Measurements from ENCODE around the gene USP22.

The USP22 gene

DNA sequence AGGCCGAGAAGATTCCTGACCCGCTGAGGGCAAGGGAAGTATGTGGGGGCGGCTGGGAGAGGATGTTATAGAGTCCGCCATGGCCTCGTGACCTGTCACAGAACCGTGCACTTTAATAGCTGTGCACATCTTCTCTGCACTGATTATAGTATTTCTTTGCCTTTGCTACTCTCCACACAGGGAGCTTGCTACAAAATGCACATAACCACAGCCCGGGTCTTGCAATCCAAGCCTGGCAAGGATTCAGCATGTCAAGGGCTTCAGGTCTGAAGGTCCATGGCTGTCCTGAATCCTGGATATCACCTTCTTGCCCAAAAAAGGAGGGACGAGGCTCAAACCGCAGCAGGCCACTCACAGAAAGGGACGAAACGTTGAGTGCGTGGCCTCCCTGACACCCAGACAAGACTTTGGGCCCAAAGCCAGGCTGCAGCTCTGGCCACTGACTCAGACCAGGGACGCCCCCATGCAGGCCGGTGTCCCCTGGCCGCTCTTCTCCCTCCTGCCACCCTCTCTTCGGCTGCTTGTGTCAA is 43.7 kb downstream of the USP22 start:
- DNase-seq, result no peak

DNA sequence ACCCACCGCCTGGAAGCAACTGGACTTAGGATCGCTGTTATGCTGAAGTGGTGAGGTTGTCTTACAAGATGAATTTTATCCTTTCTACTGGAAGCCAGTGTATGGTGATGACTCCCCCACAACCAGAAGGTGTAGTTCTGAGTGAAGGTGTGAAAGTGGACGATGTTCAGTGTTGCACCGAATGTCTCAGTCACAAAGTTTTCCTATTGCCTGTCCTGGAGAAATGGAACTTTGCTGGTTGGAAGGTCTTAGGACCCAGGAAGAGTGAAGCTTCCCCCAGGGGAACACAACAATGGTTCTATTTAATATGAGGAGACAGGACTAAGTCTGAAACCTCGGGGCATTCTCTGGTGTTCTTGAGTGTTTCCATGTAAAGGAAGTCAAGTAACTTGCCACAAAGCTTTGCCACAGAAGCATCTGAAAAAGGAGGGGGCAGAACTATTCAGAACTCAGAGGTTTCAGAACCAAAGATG is 44.2 kb downstream of the USP22 start:
- no peak for DNase-seq

DNA sequence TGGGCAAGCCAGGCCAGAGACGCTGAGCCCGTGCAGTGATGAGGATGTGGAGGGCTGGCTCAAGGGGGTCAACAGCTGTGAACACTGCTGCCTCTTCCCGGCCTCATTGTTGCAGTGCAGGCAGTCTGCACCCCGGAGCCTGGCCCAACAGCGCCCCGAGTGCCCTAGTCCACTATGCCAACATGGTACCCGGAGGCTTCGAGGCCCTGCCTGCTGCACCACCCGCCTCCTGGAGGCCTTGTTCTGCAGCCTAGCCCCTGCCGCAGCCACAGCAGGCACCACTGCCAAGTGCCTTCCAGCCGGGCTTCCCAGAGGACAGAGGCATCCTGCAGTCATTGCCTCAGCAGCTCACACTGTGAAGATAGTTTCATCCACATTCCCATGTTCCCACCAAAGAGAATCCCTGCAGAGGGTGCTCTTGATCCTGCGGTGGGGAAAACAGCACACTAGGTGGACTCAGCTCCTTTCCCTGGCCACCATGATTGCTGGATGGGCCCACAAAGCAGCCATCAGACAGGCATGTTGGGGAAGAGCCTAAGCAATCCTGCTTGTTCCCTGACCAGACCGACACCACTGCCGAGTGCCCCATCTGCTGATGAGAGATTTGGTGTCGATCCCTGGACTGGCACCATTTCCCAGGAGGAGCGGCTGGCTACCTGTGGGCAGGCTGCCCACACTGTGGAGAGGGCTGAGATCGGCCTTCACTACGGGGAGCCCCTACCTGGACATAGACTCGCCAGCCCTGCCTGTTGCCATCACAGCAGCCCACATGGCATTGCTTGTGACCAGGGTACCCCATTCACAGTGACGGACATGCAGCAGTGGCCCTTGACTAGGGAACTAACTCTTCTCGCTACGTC is 44.9 kb downstream of the USP22 start:
- DNase-seq, result no peak

- no peak for DNase-seq
Observed at GRCh38 chr17:20996724-20997615, 45.8 kb downstream of the USP22 start.

DNA sequence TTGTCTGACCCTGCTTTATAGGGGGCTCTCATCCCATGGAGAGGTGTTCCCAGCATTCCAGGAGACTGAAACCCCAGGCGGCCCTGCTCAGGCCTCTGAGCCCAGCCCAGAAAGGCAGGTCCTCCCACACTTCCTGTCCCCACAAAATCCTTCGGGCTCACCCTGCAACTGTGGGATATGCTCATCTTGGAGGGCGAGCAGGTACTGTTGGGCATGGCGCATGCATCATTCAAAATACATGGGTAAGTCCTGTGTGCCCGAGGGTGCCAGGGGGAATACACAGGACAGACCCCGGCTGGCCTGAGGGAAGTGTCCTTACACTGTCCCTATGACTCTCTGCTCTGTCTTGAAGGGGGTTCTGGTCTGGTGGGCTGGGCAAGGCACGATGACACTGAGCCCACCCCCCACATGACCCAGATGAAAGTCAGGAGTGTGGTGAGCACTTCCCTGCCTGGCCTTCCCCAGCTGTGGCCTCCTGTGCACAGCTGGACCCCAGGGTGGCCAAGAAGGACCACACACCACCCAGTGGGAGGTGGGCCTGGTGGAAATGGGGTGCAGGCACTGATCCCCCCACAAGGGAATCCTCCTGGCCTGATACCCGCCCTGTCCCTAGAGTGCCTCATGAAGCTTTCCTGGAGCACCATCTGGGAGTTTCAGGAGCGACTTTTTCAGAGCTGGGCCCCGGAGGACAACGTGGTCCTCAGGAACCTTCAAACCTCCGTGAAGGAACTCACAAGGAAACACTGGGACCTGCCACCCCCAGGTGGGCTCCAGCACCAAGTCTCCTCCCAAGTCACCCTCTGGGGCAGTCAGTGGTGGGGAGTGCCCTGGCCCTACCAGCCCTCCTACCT is 46.7 kb downstream of the USP22 start:
- DNase-seq, result no peak

DNA sequence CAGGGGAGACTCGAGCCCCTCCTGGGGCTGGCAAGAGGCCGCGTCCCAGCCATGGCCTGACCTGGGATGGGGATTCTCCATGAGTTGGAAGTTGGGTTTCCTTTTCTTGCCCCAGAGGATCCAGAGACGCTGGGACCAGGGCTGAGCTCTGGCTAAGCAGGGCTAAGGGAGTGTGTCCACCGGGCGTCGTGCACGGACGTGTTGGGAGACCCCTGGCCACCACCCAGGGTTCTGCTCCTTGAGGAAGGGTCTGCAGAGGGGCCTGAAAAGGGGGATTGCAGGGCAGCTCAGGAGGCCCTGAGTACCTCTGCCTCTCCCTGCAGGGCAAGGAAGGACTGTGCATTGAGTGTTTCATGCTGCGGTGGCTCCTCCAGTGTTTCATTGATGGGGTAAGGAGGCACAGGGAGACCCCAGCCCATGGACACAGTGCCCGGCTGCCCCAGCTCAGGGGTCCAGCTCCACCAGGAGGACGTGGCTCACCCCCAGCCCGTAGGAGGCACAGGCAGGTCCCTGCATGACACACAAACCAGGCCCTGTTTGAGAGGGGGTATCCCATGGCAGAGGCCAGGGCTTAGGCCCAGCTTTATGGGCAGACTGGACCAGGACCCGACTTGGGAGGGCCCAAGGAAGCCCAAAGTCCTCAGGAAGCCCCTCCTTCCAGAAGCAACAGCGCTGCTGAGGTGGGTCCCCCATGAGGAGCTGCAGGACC is 47.5 kb downstream of the USP22 start:
- no peak for DNase-seq

DNA sequence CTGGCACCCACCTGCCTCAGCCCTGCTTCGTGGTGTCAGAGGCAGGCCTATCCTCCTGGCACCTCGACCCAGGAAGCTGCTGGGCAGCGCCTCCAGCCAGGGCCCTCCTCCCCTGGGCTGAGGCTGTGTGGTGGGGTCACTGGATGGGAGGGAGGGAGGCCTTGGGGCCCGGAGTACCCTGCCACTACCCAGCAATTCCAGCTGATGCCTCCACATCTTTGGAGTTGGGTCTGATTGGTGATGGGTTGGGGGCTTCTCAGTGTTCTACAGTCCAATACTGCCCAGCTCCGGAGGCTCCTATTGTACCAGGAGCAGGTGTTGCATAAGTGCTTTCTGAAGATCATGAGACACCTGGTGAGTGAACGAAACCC is 48.0 kb downstream of the USP22 start:
- no peak for DNase-seq

GRCh38 chr17:20993863-20994778 is 48.7 kb downstream of the USP22 start:
- DNase-seq, result no peak

DNA sequence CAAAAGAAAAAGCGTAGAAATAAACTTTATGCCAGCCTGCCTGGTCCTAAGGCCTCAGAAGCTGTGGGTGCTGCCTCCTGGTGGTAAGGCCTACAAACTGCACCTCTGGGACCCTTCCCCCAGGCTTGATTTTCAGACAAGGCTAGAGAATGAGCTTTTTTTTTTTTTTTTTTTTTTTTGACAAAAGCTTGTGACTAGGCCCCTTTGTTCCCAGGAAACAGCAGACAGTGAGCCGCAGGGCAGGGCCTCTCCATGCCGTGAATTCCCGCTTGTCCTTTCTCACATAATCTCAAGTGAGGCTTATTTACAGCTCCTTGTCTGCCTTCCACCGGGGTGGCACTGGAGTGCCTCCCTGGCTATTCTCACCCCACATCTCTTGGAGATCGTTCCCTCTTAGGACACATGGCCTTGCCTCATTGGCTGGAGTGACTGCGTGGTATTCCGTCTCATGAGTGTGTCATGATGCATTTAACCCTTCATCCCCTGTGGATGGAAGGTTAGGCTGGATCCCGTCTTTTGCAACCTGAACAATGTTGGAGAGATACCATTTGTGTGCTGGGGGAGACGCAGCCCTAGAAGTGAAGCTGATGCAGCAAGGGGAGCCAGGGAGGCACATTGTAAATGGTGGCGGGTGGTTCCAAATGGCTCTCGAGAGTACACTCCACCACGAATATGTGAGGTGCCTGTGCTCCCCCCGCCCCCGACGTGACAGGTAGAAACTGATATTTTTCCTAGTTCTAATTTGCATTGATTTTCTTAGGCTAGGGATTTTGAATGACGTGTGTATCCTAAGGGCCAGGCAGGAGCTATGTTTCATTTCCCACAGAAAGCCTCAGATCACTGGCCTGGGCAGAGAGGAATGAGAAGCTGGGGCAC is 49.6 kb downstream of the USP22 start:
- DNase-seq, result peak; percentile 6

DNA sequence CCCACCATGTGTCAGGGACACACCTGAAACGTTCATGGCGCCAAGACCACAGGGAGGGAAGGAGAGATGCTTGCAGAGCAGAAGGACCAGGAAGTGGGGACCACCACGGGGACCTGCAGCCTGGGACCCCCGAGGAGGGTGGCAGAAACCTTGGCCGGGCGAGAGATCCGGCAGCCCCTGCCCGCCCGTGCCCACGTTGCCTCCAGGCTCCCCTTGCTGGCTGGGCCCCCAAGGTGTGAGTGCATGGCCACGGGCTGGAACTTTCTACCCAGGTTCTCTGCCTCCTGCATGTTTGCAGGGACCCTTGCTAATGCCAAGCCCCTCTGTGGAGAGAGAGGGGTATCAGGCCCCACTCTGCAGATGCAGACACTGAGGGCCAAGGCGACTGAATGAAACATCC is 50.4 kb downstream of the USP22 start:
- no peak for DNase-seq

DNA sequence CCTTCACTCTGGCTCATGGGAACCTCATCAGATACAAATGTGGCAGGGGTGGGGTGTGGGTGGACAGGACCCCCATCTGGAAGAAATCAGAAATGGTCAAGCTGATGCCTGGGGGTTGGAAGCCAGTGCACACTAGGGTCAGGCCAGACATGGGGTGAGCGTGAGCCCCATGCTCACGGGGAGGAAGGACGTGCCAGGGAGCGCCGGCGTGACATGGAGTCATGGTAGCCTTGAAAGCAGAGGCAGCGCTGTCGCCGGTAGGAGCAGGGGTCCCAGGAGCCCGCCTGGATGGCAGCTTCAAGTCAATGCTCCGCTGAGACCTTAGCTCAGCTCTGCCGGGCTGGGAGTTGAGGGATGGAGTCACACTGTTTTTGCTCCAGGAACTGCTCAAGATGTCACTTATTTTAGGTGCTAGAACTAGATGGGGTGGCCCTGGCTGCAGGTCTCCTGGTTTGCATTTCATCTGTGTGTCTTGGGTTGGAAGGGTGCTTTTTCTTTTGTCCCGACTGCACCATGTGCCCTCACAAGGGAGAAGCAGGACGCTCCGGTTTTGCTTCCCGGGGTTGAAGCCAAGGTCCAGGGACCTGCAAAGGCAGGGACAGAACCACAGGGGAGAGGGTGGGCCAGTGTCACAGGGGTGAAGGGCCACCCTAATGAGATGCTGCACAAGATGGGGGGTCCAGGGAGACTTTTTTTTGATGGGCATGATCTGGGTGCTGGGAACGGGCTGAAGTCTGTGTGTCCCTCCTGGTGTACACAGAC is 51.4 kb downstream of the USP22 start:
- no peak for DNase-seq

GRCh38 chr17:20989991-20990855 is 52.6 kb downstream of the USP22 start:
- no peak for DNase-seq

GRCh38 chr17:20989481-20989880 is 53.3 kb downstream of the USP22 start:
- no peak for DNase-seq

DNA sequence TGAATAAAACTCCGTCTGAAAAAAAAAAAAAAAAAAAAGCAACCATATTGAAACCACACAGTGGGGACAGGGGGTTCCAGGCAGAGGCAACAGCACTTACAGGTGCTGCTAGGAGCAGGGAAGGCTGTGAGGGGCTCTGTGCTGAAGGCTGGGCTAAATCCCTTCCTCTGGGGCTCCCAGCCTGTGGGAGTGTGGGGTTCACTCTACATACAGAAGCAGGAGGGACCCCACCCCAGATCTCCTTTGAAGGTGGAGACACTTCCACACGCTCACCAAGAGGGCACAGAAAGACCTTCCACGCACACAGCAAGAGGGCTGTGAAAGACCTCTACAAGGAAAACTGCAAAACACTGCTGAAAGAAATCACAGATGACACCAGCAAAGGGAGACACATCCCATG is 53.9 kb downstream of the USP22 start:
- no peak for DNase-seq

- DNase-seq, result no peak
Observed at GRCh38 chr17:20988001-20988636, 54.7 kb downstream of the USP22 start.

DNA sequence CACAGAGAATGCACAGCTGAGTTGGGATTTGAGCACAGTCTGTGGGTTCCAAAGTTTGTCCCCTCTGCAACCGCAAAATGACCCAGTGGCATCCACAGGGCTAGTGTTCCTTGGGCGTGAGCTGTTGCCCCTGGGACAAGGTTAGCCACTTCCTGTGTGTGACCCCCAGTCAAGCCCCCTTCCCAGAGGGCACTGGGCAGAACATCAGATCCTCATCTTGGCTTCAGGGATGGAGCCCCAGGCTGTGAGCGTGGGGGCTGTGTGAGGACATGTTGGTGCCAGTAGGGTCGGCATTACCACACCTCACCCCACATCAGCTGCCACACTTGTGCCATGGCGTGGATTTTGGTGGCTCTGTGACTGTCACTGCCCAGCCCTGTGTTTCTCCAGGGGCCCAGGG is 55.3 kb downstream of the USP22 start:
- DNase-seq, result no peak

- no peak for DNase-seq
Observed at GRCh38 chr17:20986767-20987510, 55.9 kb downstream of the USP22 start.
